ENCODE data around the gene CDC42SE2. TPM values are rescaled to one million over a fixed set of nuclear protein-coding genes. Genes with fewer than 3 reads are reported as not detected.

Gene CDC42SE2
- total RNA-seq, 1 experiment from 2014 or later = 32.8 TPM

- no peaks in the 10 kb centered on the region for H3K79me2 ChIP-seq (ENCODE audit: low read depth)
- peaks cover 7% of the 10 kb centered on the region; the same call in 1 of the 2 replicates for H3F3A ChIP-seq (ENCODE audit: insufficient read depth, low read depth)
- no peak overlapping the region for H3K27ac ChIP-seq
- no peaks in the 10 kb centered on the region for H3K9me2 ChIP-seq (ENCODE audit: insufficient read depth)
- H3K4me2 ChIP-seq = no peak overlapping the region
- BruUV-seq (replicated peaks) = no TSS peak
- intact Hi-C loops (cut with micrococcal nuclease; ENCODE audit: unreplicated experiment) = loop anchor here (2.0 kb wide), 1 partner anchor 213 kb away; the partner anchor contains the start of gene HINT1
- H3K9me3 ChIP-seq (ENCODE audit: insufficient read depth, low read depth) = no peaks in the 10 kb centered on the region
- no peak overlapping the region for H3K4me3 ChIP-seq
- no peaks in the 10 kb centered on the region for H3K4me1 ChIP-seq (replicated peaks; ENCODE audit: insufficient read depth)
- ChIA-PET CTCF (no interaction called here), POLR2A (ENCODE audit: unreplicated experiment) (interaction anchor here (0.6 kb wide), 1 partner anchor 83 kb away, joined by 10 read pairs; no protein-coding TSS in a partner anchor)
- DNase-seq = no peak
- H3K27me3 ChIP-seq (ENCODE audit: insufficient read depth, low read depth) = no peaks in the 10 kb centered on the region
- H4K20me1 ChIP-seq (ENCODE audit: insufficient read depth) = no peaks in the 10 kb centered on the region; the same call in 1 of the 2 replicates
- no peak for TF ChIP-seq EZH2 (IDR thresholded peaks at IDR 0.05; ENCODE audit: low read depth)
- no peak for TF ChIP-seq CTCF (conservative IDR thresholded peaks at IDR 0.05)
- no peaks in the 10 kb centered on the region for H3K36me3 ChIP-seq (ENCODE audit: low read depth)
- no peak overlapping the region for H2AFZ ChIP-seq
These were observed 114.0 kb downstream of the CDC42SE2 start for GRCh38 chr5:131377785-131378325.

- H3K4me2 ChIP-seq = no peak overlapping the region
These were observed 115.1 kb downstream of the CDC42SE2 start for GRCh38 chr5:131378721-131379541.

More at GRCh38 chr5:131378721-131379541, 115.1 kb downstream of the CDC42SE2 start:
- Histone ChIP-seq H2AFZ (no peak overlapping the region), H3K4me3 (no peak overlapping the region), H3F3A (ENCODE audit: insufficient read depth, low read depth) (peaks cover 7% of the 10 kb centered on the region; the same call in 1 of the 2 replicates), H3K79me2 (ENCODE audit: low read depth) (no peaks in the 10 kb centered on the region), H3K27me3 (ENCODE audit: insufficient read depth, low read depth) (no peaks in the 10 kb centered on the region), H3K9me2 (ENCODE audit: insufficient read depth) (no peaks in the 10 kb centered on the region), H3K9me3 (ENCODE audit: insufficient read depth, low read depth) (no peaks in the 10 kb centered on the region), H3K4me1 (replicated peaks; ENCODE audit: insufficient read depth) (no peaks in the 10 kb centered on the region), H4K20me1 (ENCODE audit: insufficient read depth) (no peaks in the 10 kb centered on the region; the same call in 1 of the 2 replicates), H3K27ac (no peak overlapping the region), H3K36me3 (ENCODE audit: low read depth) (no peaks in the 10 kb centered on the region)
- ChIA-PET POLR2A (ENCODE audit: unreplicated experiment) (no interaction called here), CTCF (no interaction called here)
- TF ChIP-seq EZH2 (IDR thresholded peaks at IDR 0.05; ENCODE audit: low read depth) (no peak), CTCF (conservative IDR thresholded peaks at IDR 0.05) (no peak)
- intact Hi-C loops (cut with micrococcal nuclease; ENCODE audit: unreplicated experiment) = loop anchor here (2.0 kb wide), 1 partner anchor 214 kb away; the partner anchor contains the start of gene HINT1
- DNase-seq = no peak
- no TSS peak for BruUV-seq (replicated peaks)

All from PC-9 (cell line).